Calu3 (cell line): Measurements from ENCODE around the gene COG8. TPM values are rescaled to one million over a fixed set of nuclear protein-coding genes. Genes with fewer than 3 reads are reported as not detected.

ENCODE experiments used
- BruUV-seq: library from RNA; stranded (reverse); fragments of 400-500 nt; replicated peaks from 2 replicates; lab custom pipeline; 2021; lab: Mats Ljungman, UMichigan
- CTCF ChIA-PET: fragments of 300-600 bp; sonication (Branson Sonifier 250); formaldehyde crosslinking; loops from one replicate; lab custom pipeline; 2022; ENCODE audit warnings: antibody characterized with exemption; lab: Charles Lee
- DNase-seq: peaks from one replicate; pipeline ENCODE4 v3.0.0; 2022
- H3K27ac Mint-ChIP-seq: one replicate; pipeline ENCODE4 v1.8.0; 2022; ENCODE audit warnings: mixed read lengths; ENCODE audit not compliant: unreplicated experiment
- H3K27me3 Mint-ChIP-seq: one replicate; pipeline ENCODE4 v1.8.0; 2022; ENCODE audit warnings: mixed read lengths; ENCODE audit not compliant: unreplicated experiment
- H3K36me3 Mint-ChIP-seq: one replicate; pipeline ENCODE4 v1.8.0; 2022; ENCODE audit warnings: mild to moderate bottlenecking, moderate library complexity, mixed read lengths; ENCODE audit not compliant: insufficient read depth, unreplicated experiment
- H3K4me1 Mint-ChIP-seq: one replicate; pipeline ENCODE4 v1.8.0; 2022; ENCODE audit warnings: mild to moderate bottlenecking, low read depth, mixed read lengths; ENCODE audit not compliant: unreplicated experiment
- H3K4me3 Mint-ChIP-seq: one replicate; pipeline ENCODE4 v1.8.0; 2022; ENCODE audit warnings: mild to moderate bottlenecking, low read depth, moderate library complexity, mixed read lengths; ENCODE audit not compliant: unreplicated experiment
- H3K9me3 Mint-ChIP-seq: one replicate; pipeline ENCODE4 v1.8.0; 2022; ENCODE audit warnings: low read depth, mixed read lengths; ENCODE audit not compliant: unreplicated experiment
- intact Hi-C: fragments of 100-400 bp; cut with micrococcal nuclease; formaldehyde crosslinking; loops from one replicate; pipeline ENCODE4 v1.10.0; 2022; ENCODE audit not compliant: unreplicated experiment
- total RNA-seq: library from RNA; stranded (reverse); gene quantifications from 2 replicates; pipeline ENCODE4 v1.2.3, GENCODE V29; 2022
- TF ChIP-seq, protein P1 (sequence below): fragments of 200-600 bp; IDR thresholded peaks from one replicate; pipeline ENCODE4 v1.8.0; 2022; ENCODE audit warnings: antibody characterized with exemption; ENCODE audit not compliant: unreplicated experiment

COG8 gene
- total RNA-seq, 1 experiment from 2014 or later: 57.4 TPM

DNA sequence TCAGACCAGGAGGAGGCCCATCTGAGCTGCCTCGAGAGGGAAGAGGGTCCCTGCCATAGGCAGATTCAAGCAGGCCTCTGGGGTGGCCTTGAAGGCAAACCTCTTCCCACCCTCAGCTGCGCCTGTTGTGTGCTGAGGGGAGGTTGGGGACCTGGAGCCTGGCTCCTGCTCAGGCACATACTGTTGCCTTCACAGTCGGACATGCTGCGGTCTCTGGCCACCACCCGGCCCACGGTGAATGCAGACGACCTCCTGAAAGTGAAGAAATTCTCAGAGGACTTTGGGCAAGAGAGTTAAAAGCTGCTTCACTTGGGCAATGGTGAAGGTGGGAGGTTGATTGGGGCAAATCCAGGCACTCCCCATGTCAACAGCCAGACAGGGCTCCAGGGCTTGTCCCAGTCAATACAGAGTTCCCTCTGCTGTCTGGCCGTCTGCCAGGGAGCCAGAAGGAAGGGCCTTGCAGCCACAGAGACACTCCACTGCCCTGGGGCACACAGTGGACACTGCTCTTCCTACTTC, 15.3 kb downstream of the COG8 start:
- H3K9me3 Mint-ChIP-seq: no peaks in the 10 kb centered on the region
- BruUV-seq: no TSS peak
- TF ChIP-seq, protein P1, sequence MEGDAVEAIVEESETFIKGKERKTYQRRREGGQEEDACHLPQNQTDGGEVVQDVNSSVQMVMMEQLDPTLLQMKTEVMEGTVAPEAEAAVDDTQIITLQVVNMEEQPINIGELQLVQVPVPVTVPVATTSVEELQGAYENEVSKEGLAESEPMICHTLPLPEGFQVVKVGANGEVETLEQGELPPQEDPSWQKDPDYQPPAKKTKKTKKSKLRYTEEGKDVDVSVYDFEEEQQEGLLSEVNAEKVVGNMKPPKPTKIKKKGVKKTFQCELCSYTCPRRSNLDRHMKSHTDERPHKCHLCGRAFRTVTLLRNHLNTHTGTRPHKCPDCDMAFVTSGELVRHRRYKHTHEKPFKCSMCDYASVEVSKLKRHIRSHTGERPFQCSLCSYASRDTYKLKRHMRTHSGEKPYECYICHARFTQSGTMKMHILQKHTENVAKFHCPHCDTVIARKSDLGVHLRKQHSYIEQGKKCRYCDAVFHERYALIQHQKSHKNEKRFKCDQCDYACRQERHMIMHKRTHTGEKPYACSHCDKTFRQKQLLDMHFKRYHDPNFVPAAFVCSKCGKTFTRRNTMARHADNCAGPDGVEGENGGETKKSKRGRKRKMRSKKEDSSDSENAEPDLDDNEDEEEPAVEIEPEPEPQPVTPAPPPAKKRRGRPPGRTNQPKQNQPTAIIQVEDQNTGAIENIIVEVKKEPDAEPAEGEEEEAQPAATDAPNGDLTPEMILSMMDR: no peak
- no peak overlapping the region for H3K27ac Mint-ChIP-seq
- CTCF ChIA-PET: interaction anchor here (0.7 kb wide), 2 partner anchors 422 to 484 kb away, joined by 4 read pairs; no protein-coding TSS in a partner anchor
- no peak overlapping the region for H3K4me3 Mint-ChIP-seq
- peaks cover 88% of the 10 kb centered on the region for H3K36me3 Mint-ChIP-seq
- DNase-seq: no peak
- H3K27me3 Mint-ChIP-seq: no peaks in the 10 kb centered on the region
- intact Hi-C loops: no loop called here
- peaks cover 33% of the 10 kb centered on the region for H3K4me1 Mint-ChIP-seq

DNA sequence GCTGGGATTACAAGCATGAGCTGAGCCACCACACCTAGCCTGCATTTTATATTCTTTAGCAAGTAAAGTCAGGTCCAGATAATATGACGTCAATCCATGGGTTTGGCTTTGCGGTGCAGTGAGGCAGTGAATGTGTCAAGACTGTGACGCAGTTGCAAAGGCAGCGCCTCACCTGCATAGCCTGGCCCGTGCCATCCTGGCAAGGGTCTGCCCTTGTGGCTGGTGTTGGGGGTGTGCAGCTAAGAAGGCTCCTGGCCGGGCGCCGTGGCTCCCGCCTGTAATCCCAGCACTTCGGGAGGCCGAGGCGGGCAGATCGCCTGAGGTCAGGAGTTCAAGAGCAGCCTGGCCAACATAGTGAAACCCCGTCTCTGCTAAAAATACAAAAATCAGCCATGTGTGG, 15.9 kb downstream of the COG8 start:
- Mint-ChIP-seq H3K36me3 (peaks cover 87% of the 10 kb centered on the region), H3K4me3 (no peak overlapping the region), H3K27me3 (no peaks in the 10 kb centered on the region), H3K27ac (no peak overlapping the region), H3K4me1 (peaks cover 26% of the 10 kb centered on the region), H3K9me3 (no peaks in the 10 kb centered on the region)
- CTCF ChIA-PET: no interaction called here
- BruUV-seq: no TSS peak
- intact Hi-C loops: no loop called here
- no peak for DNase-seq
- TF ChIP-seq, protein P1: no peak

GRCh38 chr16:69322343-69322742, 17.0 kb downstream of the COG8 start:
- H3K27ac Mint-ChIP-seq: no peak overlapping the region
- no peak for DNase-seq
- CTCF ChIA-PET: no interaction called here
- H3K9me3 Mint-ChIP-seq: no peaks in the 10 kb centered on the region
- TF ChIP-seq, protein P1: no peak
- no peak overlapping the region for H3K4me3 Mint-ChIP-seq
- peaks cover 22% of the 10 kb centered on the region for H3K4me1 Mint-ChIP-seq
- peaks cover 92% of the 10 kb centered on the region for H3K36me3 Mint-ChIP-seq
- intact Hi-C loops: no loop called here
- no TSS peak for BruUV-seq
- H3K27me3 Mint-ChIP-seq: no peaks in the 10 kb centered on the region

DNA sequence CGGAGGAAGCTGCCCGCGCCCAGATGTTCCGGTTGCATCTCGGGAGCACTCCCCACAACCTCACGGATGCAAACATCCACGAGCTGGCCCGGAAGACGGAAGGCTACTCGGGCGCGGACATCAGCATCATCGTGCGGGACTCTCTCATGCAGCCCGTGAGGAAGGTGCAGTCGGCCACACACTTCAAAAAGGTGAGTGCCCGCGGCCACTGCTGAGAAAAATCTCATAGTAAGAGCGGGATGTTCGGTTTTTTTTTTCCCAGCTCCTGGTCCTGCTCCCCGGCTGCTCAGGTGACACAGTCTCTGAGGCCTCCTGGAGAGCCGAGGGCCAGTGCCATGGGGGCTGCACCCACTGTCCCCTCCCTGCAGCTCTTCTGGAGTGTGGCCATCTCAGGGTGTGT, 18.3 kb downstream of the COG8 start:
- Mint-ChIP-seq H3K27me3 (no peaks in the 10 kb centered on the region), H3K27ac (peak overlapping the region; percentile 32), H3K4me3 (no peak overlapping the region), H3K4me1 (peaks cover 15% of the 10 kb centered on the region), H3K36me3 (peaks cover 92% of the 10 kb centered on the region), H3K9me3 (no peaks in the 10 kb centered on the region)
- CTCF ChIA-PET: no interaction called here
- BruUV-seq: no TSS peak
- no peak for DNase-seq
- TF ChIP-seq, protein P1: no peak
- intact Hi-C loops: no loop called here
